ENCODE measurements around the gene EBI3. TPM values are rescaled to one million over a fixed set of nuclear protein-coding genes. Genes with fewer than 3 reads are reported as not detected.
"Not testable (repeated sequence)": the region's sequence is repeated elsewhere in the genome, so short reads cannot be mapped to it uniquely, and the experiment has no call there.

EBI3 gene
- total RNA-seq, 2 donors from 2014 or later: 3.0 to 5.7 TPM

DNA sequence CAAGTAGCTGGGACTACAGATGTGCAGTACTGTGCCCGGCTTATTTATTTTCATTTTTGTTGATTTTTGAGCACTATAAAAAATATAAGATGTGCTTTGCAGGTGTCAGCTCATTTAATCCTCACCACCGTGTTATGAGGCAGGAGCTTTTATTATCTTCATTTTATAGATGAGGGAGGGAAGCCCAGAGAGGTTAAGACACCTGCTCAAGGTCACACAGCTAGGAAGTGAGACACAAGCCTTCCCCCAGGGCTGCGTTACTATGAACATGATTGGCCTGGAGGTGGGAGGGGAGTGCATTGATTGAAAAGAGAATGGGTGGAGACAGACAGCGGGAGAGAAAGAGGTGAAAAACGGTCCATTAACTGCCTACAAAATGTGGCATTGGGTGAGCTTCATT lies 39.7 kb upstream of the EBI3 start:
- H3K36me3 ChIP-seq: no peaks in the 10 kb centered on the region
- peaks cover 3% of the 10 kb centered on the region for H3K27me3 ChIP-seq (replicated peaks; ENCODE audit: insufficient read depth)
- no peak overlapping the region for H3K4me3 ChIP-seq
- H3K27ac ChIP-seq: no peak overlapping the region
- 66% methylated on average over 5 of the region's 5 CpGs for WGBS
- intact Hi-C loops (cut with DNase I): no loop called here
- TF ChIP-seq POLR2A (IDR thresholded peaks at IDR 0.05): no peak
- TF ChIP-seq, protein P1, sequence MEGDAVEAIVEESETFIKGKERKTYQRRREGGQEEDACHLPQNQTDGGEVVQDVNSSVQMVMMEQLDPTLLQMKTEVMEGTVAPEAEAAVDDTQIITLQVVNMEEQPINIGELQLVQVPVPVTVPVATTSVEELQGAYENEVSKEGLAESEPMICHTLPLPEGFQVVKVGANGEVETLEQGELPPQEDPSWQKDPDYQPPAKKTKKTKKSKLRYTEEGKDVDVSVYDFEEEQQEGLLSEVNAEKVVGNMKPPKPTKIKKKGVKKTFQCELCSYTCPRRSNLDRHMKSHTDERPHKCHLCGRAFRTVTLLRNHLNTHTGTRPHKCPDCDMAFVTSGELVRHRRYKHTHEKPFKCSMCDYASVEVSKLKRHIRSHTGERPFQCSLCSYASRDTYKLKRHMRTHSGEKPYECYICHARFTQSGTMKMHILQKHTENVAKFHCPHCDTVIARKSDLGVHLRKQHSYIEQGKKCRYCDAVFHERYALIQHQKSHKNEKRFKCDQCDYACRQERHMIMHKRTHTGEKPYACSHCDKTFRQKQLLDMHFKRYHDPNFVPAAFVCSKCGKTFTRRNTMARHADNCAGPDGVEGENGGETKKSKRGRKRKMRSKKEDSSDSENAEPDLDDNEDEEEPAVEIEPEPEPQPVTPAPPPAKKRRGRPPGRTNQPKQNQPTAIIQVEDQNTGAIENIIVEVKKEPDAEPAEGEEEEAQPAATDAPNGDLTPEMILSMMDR (IDR thresholded peaks at IDR 0.05): no peak
- no peak for TF ChIP-seq POLR2AphosphoS5 (IDR thresholded peaks at IDR 0.05)
- no peaks in the 10 kb centered on the region for H3K4me1 ChIP-seq (replicated peaks)
- H3K9me3 ChIP-seq: no peaks in the 10 kb centered on the region
- no peak for DNase-seq (ENCODE audit: low spot score)

DNA sequence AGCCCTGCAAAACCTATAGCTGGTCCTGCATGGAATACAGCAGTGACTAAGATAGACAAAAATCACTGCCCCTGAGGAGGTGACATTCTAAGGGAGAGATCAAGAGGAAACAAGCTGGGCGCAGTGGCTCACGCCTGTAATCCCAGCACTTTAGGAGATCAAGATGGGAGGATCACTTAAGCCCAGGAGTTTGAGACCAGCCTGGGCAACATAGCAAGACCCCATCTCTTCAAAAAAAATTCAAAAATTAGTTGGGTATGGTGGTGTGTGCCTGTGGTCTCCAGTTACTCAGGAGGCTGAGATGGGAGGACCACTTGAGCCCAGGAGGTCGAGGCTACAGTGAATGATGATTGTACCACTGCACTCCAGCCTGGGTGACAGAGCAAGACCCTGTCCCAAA lies 36.8 kb upstream of the EBI3 start:
- 92% methylated on average over 3 of the region's 3 CpGs for WGBS
- H3K9me3 ChIP-seq; H3K4me3 ChIP-seq; H3K27ac ChIP-seq; H3K36me3 ChIP-seq; intact Hi-C loops (cut with DNase I); H3K4me1 ChIP-seq (replicated peaks); DNase-seq (ENCODE audit: low spot score): not testable (repeated sequence)
- peaks cover 14% of the 10 kb centered on the region for H3K27me3 ChIP-seq (replicated peaks; ENCODE audit: insufficient read depth)

DNA sequence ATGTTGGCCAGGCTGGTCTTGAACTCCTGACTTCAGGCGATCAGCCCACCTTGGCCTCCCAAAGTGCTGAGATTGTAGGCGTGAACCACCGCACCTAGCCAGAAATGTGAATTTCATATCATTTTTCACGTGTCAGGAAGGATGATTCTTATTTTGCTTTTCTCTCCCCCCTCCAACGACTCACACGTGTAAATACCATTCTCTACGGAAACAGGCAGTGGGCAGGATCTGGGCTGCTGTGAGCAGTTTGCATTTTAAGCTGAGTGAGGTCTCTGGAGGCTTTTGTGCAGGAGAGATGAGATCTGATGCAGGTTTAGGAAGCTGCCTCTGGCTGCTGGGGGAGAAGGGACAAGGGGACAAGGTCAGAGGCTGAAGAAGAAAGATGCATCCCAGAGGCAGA lies 35.0 kb upstream of the EBI3 start:
- DNase-seq (ENCODE audit: low spot score): no peak
- peaks cover 18% of the 10 kb centered on the region for H3K27me3 ChIP-seq (replicated peaks; ENCODE audit: insufficient read depth)
- 47% methylated on average over 7 of the region's 7 CpGs for WGBS
- no peak overlapping the region for H3K27ac ChIP-seq
- TF ChIP-seq POLR2AphosphoS5 (IDR thresholded peaks at IDR 0.05): no peak
- TF ChIP-seq, protein P1 (IDR thresholded peaks at IDR 0.05): no peak
- no peak for TF ChIP-seq POLR2A (IDR thresholded peaks at IDR 0.05)
- no peaks in the 10 kb centered on the region for H3K4me1 ChIP-seq (replicated peaks)
- H3K4me3 ChIP-seq: no peak overlapping the region
- H3K9me3 ChIP-seq: no peaks in the 10 kb centered on the region
- H3K36me3 ChIP-seq: no peaks in the 10 kb centered on the region
- intact Hi-C loops (cut with DNase I): no loop called here

DNA sequence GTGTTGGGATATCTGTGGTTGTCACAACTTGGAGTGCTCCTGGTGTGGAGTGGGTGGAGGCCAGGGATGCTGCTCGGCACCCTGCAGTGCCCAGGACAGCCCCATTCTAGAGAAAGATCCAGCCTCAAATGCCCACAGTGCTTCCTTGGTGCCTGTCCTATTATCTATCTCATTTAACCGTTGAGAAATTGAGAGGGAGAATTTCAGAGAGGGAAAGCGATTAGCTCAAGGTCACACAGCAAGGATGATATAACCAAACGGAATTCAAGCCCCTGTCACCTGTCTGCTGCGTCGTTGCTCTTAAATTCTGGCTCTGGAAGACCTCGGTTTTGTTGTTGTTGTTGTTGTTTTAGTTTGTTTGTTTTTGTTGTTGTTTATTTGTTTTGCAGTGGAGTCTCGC lies 33.3 kb upstream of the EBI3 start:
- no peaks in the 10 kb centered on the region for H3K36me3 ChIP-seq
- H3K27me3 ChIP-seq (replicated peaks; ENCODE audit: insufficient read depth): peaks cover 18% of the 10 kb centered on the region
- intact Hi-C loops (cut with DNase I): no loop called here
- WGBS: 79% methylated on average over 8 of the region's 8 CpGs
- no peaks in the 10 kb centered on the region for H3K9me3 ChIP-seq
- H3K4me3 ChIP-seq: no peak overlapping the region
- no peak for DNase-seq (ENCODE audit: low spot score)
- no peaks in the 10 kb centered on the region for H3K4me1 ChIP-seq (replicated peaks)
- no peak overlapping the region for H3K27ac ChIP-seq
- no peak for TF ChIP-seq POLR2AphosphoS5 (IDR thresholded peaks at IDR 0.05)
- no peak for TF ChIP-seq POLR2A (IDR thresholded peaks at IDR 0.05)
- TF ChIP-seq, protein P1 (IDR thresholded peaks at IDR 0.05): no peak

DNA sequence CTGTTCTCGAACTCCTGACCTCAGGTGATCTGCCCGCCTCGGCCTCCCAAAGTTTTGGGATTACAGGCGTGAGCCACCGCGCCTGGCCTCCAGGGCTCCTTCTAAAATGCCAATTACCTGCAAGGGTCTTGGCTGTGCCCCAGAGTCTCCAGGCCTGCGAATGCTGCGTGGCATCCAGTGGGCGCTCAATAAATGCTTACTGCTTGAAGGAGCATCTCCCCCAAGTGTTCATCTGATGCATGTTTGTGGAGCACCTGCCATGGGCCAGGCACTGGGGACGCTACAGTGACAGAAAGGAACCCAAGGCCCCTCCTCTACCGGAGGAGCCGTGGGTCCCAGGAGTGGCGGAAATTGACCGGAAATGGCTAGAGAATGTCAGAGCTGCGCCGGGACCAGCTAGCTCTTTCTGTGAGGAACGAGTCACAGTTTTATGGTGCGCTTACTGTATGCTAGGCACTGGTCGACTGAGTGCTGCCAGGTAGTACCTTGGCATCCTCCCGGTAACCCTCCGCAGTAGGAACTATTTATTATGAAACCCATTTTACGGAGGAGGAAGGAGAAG lies 32.7 kb upstream of the EBI3 start:
- no peaks in the 10 kb centered on the region for H3K9me3 ChIP-seq
- intact Hi-C loops (cut with DNase I): no loop called here
- WGBS: 83% methylated on average over 22 of the region's 22 CpGs
- H3K4me3 ChIP-seq: no peak overlapping the region
- peaks cover 18% of the 10 kb centered on the region for H3K27me3 ChIP-seq (replicated peaks; ENCODE audit: insufficient read depth)
- TF ChIP-seq POLR2A (IDR thresholded peaks at IDR 0.05) (no peak), POLR2AphosphoS5 (IDR thresholded peaks at IDR 0.05) (no peak)
- TF ChIP-seq, protein P1 (IDR thresholded peaks at IDR 0.05): no peak
- H3K4me1 ChIP-seq (replicated peaks): no peaks in the 10 kb centered on the region
- no peaks in the 10 kb centered on the region for H3K36me3 ChIP-seq
- DNase-seq (ENCODE audit: low spot score): no peak
- no peak overlapping the region for H3K27ac ChIP-seq
